WTC11 (cell line): ENCODE measurements around the gene HIC1.

Experiments
- JUN ChIP-seq: sonication (generic); formaldehyde crosslinking; IDR thresholded peaks from 2 replicates; pipeline ENCODE4 v1.8.0; 2023; ENCODE audit warnings: mild to moderate bottlenecking, missing genetic modification reagents
- MYBL2 ChIP-seq: sonication (generic); formaldehyde crosslinking; IDR thresholded peaks from 2 replicates; pipeline ENCODE4 v1.8.1; 2023; ENCODE audit warnings: mild to moderate bottlenecking, moderate library complexity, missing genetic modification reagents
- ZNF138 ChIP-seq: sonication (generic); formaldehyde crosslinking; conservative IDR thresholded peaks from 2 replicates; pipeline ENCODE4 v1.8.1; 2022; ENCODE audit warnings: mild to moderate bottlenecking, moderate library complexity, missing genetic modification reagents
- ZNF423 ChIP-seq: fragments of 250-450 bp; sonication (Bioruptor Pico); IDR thresholded peaks from 2 replicates; pipeline ENCODE4 v2.1.2; 2022; ENCODE audit warnings: mild to moderate bottlenecking, moderate library complexity
- TF ChIP-seq, protein P1 (sequence below): fragments of 200-600 bp; IDR thresholded peaks from 2 replicates; pipeline ENCODE4 v1.8.0; 2022; ENCODE audit warnings: antibody characterized with exemption
- TF ChIP-seq, protein P2 (sequence below): sonication (generic); formaldehyde crosslinking; IDR thresholded peaks from 2 replicates; pipeline ENCODE4 v1.8.1; 2022; ENCODE audit warnings: low read depth, mild to moderate bottlenecking, moderate library complexity, missing genetic modification reagents, borderline replicate concordance
- TF ChIP-seq, protein P3 (sequence below): sonication (generic); formaldehyde crosslinking; IDR thresholded peaks from 2 replicates; pipeline ENCODE4 v1.8.1; 2023; ENCODE audit warnings: mild to moderate bottlenecking, moderate library complexity, missing genetic modification reagents
- TF ChIP-seq, protein P4 (sequence below): sonication (generic); formaldehyde crosslinking; IDR thresholded peaks from 2 replicates; pipeline ENCODE4 v1.8.1; 2022; ENCODE audit warnings: mild to moderate bottlenecking, missing genetic modification reagents, moderate library complexity, borderline replicate concordance
- TF ChIP-seq, protein P5 (sequence below): sonication (generic); formaldehyde crosslinking; IDR thresholded peaks from 2 replicates; pipeline ENCODE4 v1.8.0; 2023; ENCODE audit warnings: missing genetic modification reagents

DNA sequence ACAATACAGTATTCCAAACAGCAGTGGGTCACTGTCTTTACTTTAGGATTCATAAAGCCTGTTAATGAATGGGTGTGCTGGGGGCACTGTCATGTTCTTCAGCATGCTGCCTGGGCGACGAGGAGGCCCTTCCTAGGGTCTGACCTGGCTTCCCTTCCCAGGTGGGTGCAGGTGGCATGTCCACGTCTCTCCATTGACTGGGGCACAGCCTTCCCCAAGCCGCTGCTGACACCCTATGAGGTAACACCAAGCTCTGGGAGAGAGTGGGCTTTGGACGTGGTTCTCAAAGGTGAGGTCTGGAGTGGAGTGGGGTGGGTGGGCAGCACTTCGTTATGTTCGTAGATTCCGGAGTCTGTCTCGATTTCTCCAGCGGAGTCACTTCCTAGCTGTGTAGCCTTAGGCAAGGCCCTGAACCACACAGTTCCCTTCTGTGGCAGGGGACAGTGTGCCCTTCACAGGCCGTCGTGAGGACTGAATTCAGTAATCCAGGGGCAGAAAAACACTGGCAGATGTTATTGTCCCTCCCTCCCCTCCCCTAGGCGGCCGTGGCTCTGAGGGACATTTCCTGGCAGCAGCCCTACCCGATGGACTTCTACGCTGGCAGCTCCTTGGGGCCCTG lies 13.9 kb upstream of the HIC1 start:
- TF ChIP-seq, protein P1, sequence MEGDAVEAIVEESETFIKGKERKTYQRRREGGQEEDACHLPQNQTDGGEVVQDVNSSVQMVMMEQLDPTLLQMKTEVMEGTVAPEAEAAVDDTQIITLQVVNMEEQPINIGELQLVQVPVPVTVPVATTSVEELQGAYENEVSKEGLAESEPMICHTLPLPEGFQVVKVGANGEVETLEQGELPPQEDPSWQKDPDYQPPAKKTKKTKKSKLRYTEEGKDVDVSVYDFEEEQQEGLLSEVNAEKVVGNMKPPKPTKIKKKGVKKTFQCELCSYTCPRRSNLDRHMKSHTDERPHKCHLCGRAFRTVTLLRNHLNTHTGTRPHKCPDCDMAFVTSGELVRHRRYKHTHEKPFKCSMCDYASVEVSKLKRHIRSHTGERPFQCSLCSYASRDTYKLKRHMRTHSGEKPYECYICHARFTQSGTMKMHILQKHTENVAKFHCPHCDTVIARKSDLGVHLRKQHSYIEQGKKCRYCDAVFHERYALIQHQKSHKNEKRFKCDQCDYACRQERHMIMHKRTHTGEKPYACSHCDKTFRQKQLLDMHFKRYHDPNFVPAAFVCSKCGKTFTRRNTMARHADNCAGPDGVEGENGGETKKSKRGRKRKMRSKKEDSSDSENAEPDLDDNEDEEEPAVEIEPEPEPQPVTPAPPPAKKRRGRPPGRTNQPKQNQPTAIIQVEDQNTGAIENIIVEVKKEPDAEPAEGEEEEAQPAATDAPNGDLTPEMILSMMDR = no peak
- TF ChIP-seq ZNF138 (CRISPR knock-in tag) = no peak
- TF ChIP-seq, protein P2, sequence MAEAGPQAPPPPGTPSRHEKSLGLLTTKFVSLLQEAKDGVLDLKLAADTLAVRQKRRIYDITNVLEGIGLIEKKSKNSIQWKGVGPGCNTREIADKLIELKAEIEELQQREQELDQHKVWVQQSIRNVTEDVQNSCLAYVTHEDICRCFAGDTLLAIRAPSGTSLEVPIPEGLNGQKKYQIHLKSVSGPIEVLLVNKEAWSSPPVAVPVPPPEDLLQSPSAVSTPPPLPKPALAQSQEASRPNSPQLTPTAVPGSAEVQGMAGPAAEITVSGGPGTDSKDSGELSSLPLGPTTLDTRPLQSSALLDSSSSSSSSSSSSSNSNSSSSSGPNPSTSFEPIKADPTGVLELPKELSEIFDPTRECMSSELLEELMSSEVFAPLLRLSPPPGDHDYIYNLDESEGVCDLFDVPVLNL (CRISPR knock-in tag) = no peak
- no peak for TF ChIP-seq MYBL2 (CRISPR knock-in tag)
- TF ChIP-seq JUN (CRISPR knock-in tag) = no peak
- no peak for TF ChIP-seq ZNF423 (CRISPR knock-in tag)
- TF ChIP-seq, protein P3, sequence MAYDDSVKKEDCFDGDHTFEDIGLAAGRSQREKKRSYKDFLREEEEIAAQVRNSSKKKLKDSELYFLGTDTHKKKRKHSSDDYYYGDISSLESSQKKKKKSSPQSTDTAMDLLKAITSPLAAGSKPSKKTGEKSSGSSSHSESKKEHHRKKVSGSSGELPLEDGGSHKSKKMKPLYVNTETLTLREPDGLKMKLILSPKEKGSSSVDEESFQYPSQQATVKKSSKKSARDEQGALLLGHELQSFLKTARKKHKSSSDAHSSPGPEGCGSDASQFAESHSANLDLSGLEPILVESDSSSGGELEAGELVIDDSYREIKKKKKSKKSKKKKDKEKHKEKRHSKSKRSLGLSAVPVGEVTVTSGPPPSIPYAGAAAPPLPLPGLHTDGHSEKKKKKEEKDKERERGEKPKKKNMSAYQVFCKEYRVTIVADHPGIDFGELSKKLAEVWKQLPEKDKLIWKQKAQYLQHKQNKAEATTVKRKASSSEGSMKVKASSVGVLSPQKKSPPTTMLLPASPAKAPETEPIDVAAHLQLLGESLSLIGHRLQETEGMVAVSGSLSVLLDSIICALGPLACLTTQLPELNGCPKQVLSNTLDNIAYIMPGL = no peak
- TF ChIP-seq, protein P4, sequence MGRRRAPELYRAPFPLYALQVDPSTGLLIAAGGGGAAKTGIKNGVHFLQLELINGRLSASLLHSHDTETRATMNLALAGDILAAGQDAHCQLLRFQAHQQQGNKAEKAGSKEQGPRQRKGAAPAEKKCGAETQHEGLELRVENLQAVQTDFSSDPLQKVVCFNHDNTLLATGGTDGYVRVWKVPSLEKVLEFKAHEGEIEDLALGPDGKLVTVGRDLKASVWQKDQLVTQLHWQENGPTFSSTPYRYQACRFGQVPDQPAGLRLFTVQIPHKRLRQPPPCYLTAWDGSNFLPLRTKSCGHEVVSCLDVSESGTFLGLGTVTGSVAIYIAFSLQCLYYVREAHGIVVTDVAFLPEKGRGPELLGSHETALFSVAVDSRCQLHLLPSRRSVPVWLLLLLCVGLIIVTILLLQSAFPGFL (CRISPR knock-in tag) = no peak
- TF ChIP-seq, protein P5, sequence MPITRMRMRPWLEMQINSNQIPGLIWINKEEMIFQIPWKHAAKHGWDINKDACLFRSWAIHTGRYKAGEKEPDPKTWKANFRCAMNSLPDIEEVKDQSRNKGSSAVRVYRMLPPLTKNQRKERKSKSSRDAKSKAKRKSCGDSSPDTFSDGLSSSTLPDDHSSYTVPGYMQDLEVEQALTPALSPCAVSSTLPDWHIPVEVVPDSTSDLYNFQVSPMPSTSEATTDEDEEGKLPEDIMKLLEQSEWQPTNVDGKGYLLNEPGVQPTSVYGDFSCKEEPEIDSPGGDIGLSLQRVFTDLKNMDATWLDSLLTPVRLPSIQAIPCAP = no peak
